IMR-90 (cell line): ENCODE measurements around the gene PITX2. TPM values are rescaled to one million over a fixed set of nuclear protein-coding genes. Genes with fewer than 3 reads are reported as not detected.

Experiments
- ATAC-seq: fragments of 200-7000 bp; cut with Tn5 transposase; 2 replicates; pipeline ENCODE4 v1.9.1; 2020; ENCODE audit warnings: low read depth, mild to moderate bottlenecking, moderate library complexity
- BruUV-seq: library from RNA; stranded (reverse); fragments of 400-500 nt; replicated peaks from 2 replicates; lab custom pipeline; 2021; lab: Mats Ljungman, UMichigan
- CTCF ChIA-PET: fragments of 300-600 bp; formaldehyde crosslinking; extraction: SDS; loops from one replicate; lab custom pipeline; 2021; ENCODE audit warnings: antibody characterized with exemption; lab: Yijun Ruan, JAX
- POLR2A ChIA-PET: fragments of 300-600 bp; sonication (Branson Sonifier 250); formaldehyde crosslinking; loops from one replicate; lab custom pipeline; 2022; ENCODE audit warnings: antibody characterized with exemption; ENCODE audit not compliant: unreplicated experiment; lab: Charles Lee
- DNase-seq: peaks from one replicate; pipeline ENCODE4 v3.0.0; 2013
- H2AFZ ChIP-seq: replicated peaks from 2 replicates; pipeline ENCODE3; 2013; ENCODE audit warnings: low read length, mild to moderate bottlenecking; ENCODE audit not compliant: poor library complexity
- H2AK5ac ChIP-seq: 2 replicates; pipeline ENCODE4 v1.6.1; 2013; ENCODE audit warnings: low read depth, low read length, inconsistent platforms
- H2AK9ac ChIP-seq: replicated peaks from 2 replicates; pipeline ENCODE3; 2013; ENCODE audit warnings: mild to moderate bottlenecking, low read depth, low read length, moderate library complexity; ENCODE audit not compliant: poor library complexity
- H2BK120ac ChIP-seq: 2 replicates; pipeline ENCODE4 v1.6.1; 2013; ENCODE audit warnings: low read depth, low read length, inconsistent platforms
- H2BK15ac ChIP-seq: 3 replicates; pipeline ENCODE4 v1.6.1; 2013; ENCODE audit warnings: low read depth, low read length, inconsistent platforms
- H2BK20ac ChIP-seq: 2 replicates; pipeline ENCODE4 v1.6.1; 2013; ENCODE audit warnings: low read depth, mild to moderate bottlenecking, inconsistent platforms, low read length, moderate library complexity
- H2BK5ac ChIP-seq: 2 replicates; pipeline ENCODE4 v1.6.1; 2013; ENCODE audit warnings: mild to moderate bottlenecking, low read depth, low read length, inconsistent platforms; ENCODE audit not compliant: poor library complexity, severe bottlenecking
- H3K14ac ChIP-seq: replicated peaks from 2 replicates; pipeline ENCODE4 v1.6.1; 2013; ENCODE audit warnings: low read depth, low read length, inconsistent platforms
- H3K18ac ChIP-seq: 2 replicates; pipeline ENCODE4 v1.6.1; 2013; ENCODE audit warnings: low read depth, low read length, control low read depth
- H3K23ac ChIP-seq: 2 replicates; pipeline ENCODE4 v1.6.1; 2013; ENCODE audit warnings: low read depth, low read length, inconsistent platforms
- H3K27ac ChIP-seq: 2 replicates; pipeline ENCODE4 v1.5.1; 2013; ENCODE audit warnings: mild to moderate bottlenecking, control low read depth, low read length; ENCODE audit not compliant: insufficient read depth
- H3K27me3 ChIP-seq: 2 replicates; pipeline ENCODE4 v1.6.1; 2013; ENCODE audit warnings: low read length; ENCODE audit not compliant: control insufficient read depth, insufficient read depth
- H3K36me3 ChIP-seq: 2 replicates; pipeline ENCODE4 v1.6.1; 2013; ENCODE audit warnings: low read length, mixed read lengths; ENCODE audit not compliant: control insufficient read depth, insufficient read depth
- H3K4ac ChIP-seq: 2 replicates; pipeline ENCODE4 v1.6.1; 2013; ENCODE audit warnings: low read depth, low read length, inconsistent platforms
- H3K4me1 ChIP-seq: 2 replicates; pipeline ENCODE4 v1.6.1; 2013; ENCODE audit warnings: low read length, mixed read lengths; ENCODE audit not compliant: control insufficient read depth, insufficient read depth
- H3K4me2 ChIP-seq: 2 replicates; pipeline ENCODE4 v1.6.1; 2013; ENCODE audit warnings: low read depth, mild to moderate bottlenecking, control low read depth, low read length, moderate library complexity
- H3K4me3 ChIP-seq: 2 replicates; pipeline ENCODE4 v1.5.1; 2013; ENCODE audit warnings: low read depth, mild to moderate bottlenecking, control low read depth, low read length, moderate library complexity; ENCODE audit not compliant: insufficient read depth
- H3K56ac ChIP-seq: 2 replicates; pipeline ENCODE4 v1.6.1; 2013; ENCODE audit warnings: low read length, inconsistent platforms; ENCODE audit not compliant: insufficient read depth; ENCODE audit errors: extremely low read depth
- H3K79me1 ChIP-seq, 2 experiments: 2 replicates each; pipeline ENCODE4 v1.6.1; 2013; ENCODE audit warnings: low read length in 2 of 2, inconsistent platforms in 1 of 2, low read depth in 1 of 2
- H3K9ac ChIP-seq: 2 replicates; pipeline ENCODE4 v1.6.1; 2013; ENCODE audit warnings: low read depth, low read length, control low read depth
- H3K9me1 ChIP-seq: 2 replicates; pipeline ENCODE4 v1.6.1; 2013; ENCODE audit warnings: low read length, inconsistent platforms; ENCODE audit not compliant: insufficient read depth
- H3K9me3 ChIP-seq: 2 replicates; pipeline ENCODE4 v1.6.1; 2013; ENCODE audit warnings: low read length; ENCODE audit not compliant: control insufficient read depth, insufficient read depth
- H4K20me1 ChIP-seq: 2 replicates; pipeline ENCODE4 v1.6.1; 2013; ENCODE audit warnings: low read length, inconsistent platforms; ENCODE audit not compliant: insufficient read depth
- H4K5ac ChIP-seq: 2 replicates; pipeline ENCODE4 v1.6.1; 2013; ENCODE audit warnings: mild to moderate bottlenecking, low read depth, low read length, control low read depth
- H4K8ac ChIP-seq, 2 experiments: 2 replicates each; pipeline ENCODE4 v1.6.1; 2013; ENCODE audit warnings: low read depth in 2 of 2, low read length in 2 of 2, control low read depth in 1 of 2, inconsistent platforms in 1 of 2
- H4K91ac ChIP-seq: 2 replicates; pipeline ENCODE4 v1.6.1; 2013; ENCODE audit warnings: low read depth, low read length, inconsistent platforms; ENCODE audit not compliant: insufficient read depth
- CTCF ChIP-seq: conservative IDR thresholded peaks from 2 replicates; pipeline ENCODE4 v1.5.1; 2012; ENCODE audit warnings: mild to moderate bottlenecking, low read depth, low read length, improper control_type of control experiment
- FOS ChIP-seq: fragments of 150-350 bp; IDR thresholded peaks from 2 replicates; pipeline ENCODE4 v1.6.1; 2016; ENCODE audit warnings: low read depth, low read length
- dilution Hi-C: fragments of 300-500 bp; cut with HindIII; formaldehyde crosslinking; loops from one replicate; pipeline ENCODE4 v1.14.3; 2018; ENCODE audit warnings: low sequenced_read_pairs; ENCODE audit not compliant: unreplicated experiment
- in situ Hi-C: fragments of 300-500 bp; cut with MboI; formaldehyde crosslinking; loops from 3 replicates; pipeline ENCODE4 v1.14.3; 2019; ENCODE audit warnings: low sequenced_read_pairs, inconsistent platforms, mixed read lengths
- intact Hi-C: fragments of 100-400 bp; cut with micrococcal nuclease; formaldehyde crosslinking; loops from 2 replicates; pipeline ENCODE4 v1.10.0; 2022
- polyA plus RNA-seq, 3 experiments: library from polyadenylated mRNA; depleted of rRNA; stranded (reverse); fragments of >200 nt; gene quantifications; 2 replicates each; pipeline ENCODE4 v1.2.3, GENCODE V29; 2012; ENCODE audit warnings: low replicate concordance in 1 of 3
- total RNA-seq: library from RNA; depleted of rRNA; stranded (reverse); fragments of >200 nt; gene quantifications from 2 replicates; pipeline ENCODE4 v1.2.3, GENCODE V29; 2012

Gene PITX2
- total and polyA plus RNA-seq, 2 of the 4 experiments (the other 2 are of a cell fraction) = 3.0 to 6.3 TPM

- peak; percentile 11 for DNase-seq
Measured at GRCh38 chr4:110589297-110589696, 33.6 kb downstream of the PITX2 start.

More at GRCh38 chr4:110589297-110589696, 33.6 kb downstream of the PITX2 start:
- POLR2A ChIA-PET = no interaction called here
- Histone ChIP-seq H4K20me1 (no peaks in the 10 kb centered on the region), H2BK20ac (no peak overlapping the region), H3K4me2 (no peak overlapping the region), H2AFZ (no peak overlapping the region), H4K91ac (no peak overlapping the region), H3K56ac (no peak overlapping the region), H3K4me3 (no peak overlapping the region), H3K9me3 (no peaks in the 10 kb centered on the region), H3K27me3 (no peaks in the 10 kb centered on the region), H3K18ac (no peak overlapping the region), H3K36me3 (no peaks in the 10 kb centered on the region), H3K14ac (no peak overlapping the region), H2AK5ac (no peak overlapping the region), H3K4ac (no peak overlapping the region), H4K8ac (no peak overlapping the region), H3K79me1 (no peaks in the 10 kb centered on the region), H3K9me1 (no peaks in the 10 kb centered on the region), H3K27ac (no peak overlapping the region), H2BK120ac (no peak overlapping the region), H3K4me1 (no peaks in the 10 kb centered on the region), H4K5ac (no peak overlapping the region), H2AK9ac (no peak overlapping the region), H3K9ac (no peak overlapping the region), H2BK5ac (no peak overlapping the region), H3K23ac (no peak overlapping the region), H2BK15ac (no peak overlapping the region)
- TF ChIP-seq CTCF (peak; percentile 31), FOS (no peak)
- in situ Hi-C loops (no loop called here), intact Hi-C loops (no loop called here), dilution Hi-C loops (no loop called here)
- no TSS peak for BruUV-seq
- CTCF ChIA-PET = interaction anchor here (1.3 kb wide), 1 partner anchor 23 kb away, joined by 3 read pairs; no protein-coding TSS in a partner anchor
- no peak for ATAC-seq
